GM10266 (cell line): Measurements from ENCODE around the gene PTPRT.

ENCODE experiments used
- DNase-seq: peaks from one replicate; pipeline ENCODE4 v3.0.0; 2012; ENCODE audit errors: extremely low spot score
- TF ChIP-seq, protein P1 (sequence below): IDR thresholded peaks from 2 replicates; pipeline ENCODE4 v1.5.1; 2012; ENCODE audit warnings: mild to moderate bottlenecking, low read depth; ENCODE audit not compliant: control insufficient read depth, insufficient read depth; ENCODE audit errors: missing control alignments

Gene PTPRT

DNA sequence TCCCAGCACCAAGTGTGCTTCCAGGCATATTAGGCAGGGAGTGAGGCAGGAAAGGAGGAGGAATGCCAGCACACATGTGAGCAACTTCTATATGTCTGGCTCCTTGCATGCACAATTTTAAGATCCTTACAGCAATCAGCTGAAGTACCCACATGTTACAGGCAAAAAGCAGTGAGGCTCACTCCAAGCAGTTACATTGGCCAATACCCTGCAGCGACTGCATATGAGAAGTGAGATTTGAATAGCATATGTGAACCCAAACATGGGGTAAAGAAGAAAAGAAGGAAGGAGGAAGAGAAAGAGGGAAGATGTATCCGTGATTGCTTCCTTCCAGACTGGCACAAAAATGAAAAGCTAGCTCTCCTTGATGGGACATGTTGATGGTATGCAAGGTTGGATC lies 193.6 kb downstream of the PTPRT start:
- TF ChIP-seq, protein P1, sequence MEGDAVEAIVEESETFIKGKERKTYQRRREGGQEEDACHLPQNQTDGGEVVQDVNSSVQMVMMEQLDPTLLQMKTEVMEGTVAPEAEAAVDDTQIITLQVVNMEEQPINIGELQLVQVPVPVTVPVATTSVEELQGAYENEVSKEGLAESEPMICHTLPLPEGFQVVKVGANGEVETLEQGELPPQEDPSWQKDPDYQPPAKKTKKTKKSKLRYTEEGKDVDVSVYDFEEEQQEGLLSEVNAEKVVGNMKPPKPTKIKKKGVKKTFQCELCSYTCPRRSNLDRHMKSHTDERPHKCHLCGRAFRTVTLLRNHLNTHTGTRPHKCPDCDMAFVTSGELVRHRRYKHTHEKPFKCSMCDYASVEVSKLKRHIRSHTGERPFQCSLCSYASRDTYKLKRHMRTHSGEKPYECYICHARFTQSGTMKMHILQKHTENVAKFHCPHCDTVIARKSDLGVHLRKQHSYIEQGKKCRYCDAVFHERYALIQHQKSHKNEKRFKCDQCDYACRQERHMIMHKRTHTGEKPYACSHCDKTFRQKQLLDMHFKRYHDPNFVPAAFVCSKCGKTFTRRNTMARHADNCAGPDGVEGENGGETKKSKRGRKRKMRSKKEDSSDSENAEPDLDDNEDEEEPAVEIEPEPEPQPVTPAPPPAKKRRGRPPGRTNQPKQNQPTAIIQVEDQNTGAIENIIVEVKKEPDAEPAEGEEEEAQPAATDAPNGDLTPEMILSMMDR, result no peak
- no peak for DNase-seq

DNA sequence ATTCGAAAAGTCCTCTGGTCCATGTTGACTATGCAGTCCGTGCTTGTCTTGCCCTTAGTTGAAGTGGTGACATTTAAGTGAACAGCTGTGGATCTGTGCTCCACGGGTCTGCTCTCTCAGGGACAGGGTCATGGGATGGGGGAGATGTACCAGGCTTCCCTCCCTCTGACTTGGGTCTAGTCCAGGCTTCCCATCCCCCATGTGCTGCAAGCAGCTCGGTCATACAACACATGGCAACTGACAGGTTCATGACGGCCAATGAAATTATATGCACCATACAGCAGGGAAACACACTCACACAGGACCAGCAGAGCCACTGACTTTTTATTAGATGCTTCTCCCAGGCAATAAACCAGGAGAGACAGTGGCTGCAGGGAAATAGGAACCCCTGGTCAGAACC lies 201.4 kb downstream of the PTPRT start:
- DNase-seq, result no peak
- TF ChIP-seq, protein P1, result no peak

DNA sequence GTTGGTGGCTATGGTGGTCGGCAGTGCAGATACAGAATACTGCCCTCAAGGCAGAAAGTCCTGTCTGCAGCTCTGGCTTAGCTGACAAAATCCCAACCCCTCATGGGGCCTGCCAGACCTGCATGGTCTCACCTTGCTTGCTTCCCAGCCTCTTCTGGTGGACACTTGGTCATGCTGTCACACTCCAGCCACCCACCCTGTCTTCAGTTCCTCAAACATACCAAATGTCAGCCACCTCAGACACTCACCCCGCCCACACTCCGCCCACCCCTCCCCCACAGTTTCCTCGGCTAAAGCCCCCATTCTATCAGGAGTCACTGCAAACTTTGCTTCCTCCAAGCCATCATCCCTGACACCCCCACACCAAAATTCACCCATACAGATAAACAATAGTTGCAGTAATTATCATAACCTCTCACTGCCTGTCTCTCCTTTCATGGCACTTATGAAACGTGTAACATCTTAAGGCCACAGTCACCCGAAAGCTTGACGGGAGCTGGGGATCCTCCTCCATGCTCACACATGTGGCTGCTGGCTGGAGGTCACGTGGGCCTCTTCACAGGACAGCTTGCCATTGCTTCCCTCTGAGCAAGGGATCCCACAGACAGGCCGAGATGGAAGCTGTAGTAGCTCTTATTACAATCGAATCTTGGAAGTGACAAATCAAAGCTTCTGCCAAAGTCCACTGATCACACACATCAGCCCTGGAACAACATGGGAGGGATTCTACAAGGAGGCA lies 202.2 kb downstream of the PTPRT start:
- DNase-seq, result no peak
- TF ChIP-seq, protein P1, result no peak

DNA sequence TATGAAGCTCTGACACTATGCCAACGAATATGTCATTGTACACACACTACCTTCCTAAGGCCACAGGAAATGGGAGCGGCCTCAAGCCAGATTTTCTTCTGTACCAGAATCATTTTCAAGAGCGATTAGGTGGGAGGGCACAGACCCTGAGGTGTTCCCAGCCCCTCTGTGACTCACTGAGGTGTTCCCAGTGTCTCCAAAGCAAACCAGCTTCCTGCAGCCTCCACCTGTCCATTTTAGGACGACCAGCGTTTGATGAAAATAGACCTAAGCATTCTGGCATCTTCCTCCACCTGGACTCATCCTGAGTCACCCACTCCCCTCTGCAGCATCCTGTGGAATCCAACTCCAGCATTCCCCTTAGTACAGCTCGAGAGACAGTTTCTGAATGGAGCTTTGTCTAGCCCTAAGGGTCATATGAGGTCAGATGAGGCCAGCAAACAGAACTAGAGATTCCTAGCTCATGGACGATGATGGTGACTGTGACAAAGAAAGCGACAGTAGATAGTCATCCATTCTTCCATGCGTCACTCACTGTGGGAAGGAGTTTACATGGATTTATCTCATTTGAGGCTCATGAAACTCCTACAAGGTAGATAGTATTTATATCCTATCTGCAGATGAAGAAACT lies 203.4 kb downstream of the PTPRT start:
- no peak for DNase-seq

DNA sequence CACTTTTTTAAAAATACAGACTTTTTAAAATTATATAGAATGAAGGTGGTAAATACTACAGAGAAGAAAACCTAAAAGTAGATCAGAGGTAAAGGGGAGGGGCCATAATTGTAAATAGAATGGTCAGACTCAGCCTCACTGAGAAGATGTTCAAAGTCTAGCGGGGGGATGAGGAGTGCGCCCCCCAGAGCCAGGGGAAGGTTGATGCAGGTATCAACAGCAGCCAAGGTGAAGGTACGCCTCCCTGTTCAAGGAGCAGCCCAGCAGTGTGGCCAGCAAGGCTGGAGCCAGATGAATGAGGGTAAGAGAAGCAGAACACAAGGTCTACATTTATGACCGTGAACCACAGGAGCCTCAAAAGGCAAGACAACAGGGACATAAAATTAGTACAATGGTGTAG lies 204.1 kb downstream of the PTPRT start:
- DNase-seq, result no peak
- TF ChIP-seq, protein P1, result no peak

More for the DNA sequence above, 203.4 kb downstream of the PTPRT start:
- TF ChIP-seq, protein P1, result no peak

DNA sequence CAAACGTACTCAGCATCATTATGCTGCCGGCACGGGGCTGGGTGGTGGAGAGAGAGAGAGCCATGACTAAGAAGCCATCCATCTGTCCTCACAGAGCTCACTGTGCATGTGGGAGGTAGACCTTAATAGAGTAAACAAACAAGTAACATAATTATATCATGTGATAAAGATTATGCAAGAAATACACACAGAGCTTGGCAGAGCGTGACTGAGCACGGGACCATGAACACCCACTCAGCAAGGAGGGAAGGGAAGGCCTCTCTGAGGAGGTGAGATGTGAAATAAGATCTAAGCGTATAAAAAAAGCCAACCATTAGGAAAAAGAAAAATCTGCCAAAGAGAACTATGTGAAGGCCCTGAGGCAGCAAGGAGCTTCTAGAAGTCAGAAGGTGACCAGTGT lies 207.5 kb downstream of the PTPRT start:
- TF ChIP-seq, protein P1, result no peak
- DNase-seq, result no peak

DNA sequence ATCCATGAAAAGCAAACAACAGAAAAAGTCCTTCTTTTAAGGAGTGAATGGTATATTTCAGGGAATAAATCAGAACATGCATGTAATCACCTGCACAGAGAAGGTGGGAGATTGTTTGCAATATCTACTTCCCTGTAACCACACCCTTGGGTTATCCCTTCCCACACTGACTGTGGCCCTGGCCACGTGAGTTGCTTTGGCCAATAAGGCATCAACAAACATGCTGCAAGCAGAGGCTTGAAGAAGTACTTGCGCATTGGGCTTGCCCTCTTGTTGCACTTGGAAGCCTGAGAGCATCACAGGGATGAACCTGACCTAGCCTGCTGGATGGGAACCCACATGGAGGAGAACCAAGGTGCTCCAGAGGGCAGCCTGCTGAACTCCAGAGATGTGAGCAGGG lies 208.5 kb downstream of the PTPRT start:
- DNase-seq, result no peak

More for the DNA sequence above, 208.5 kb downstream of the PTPRT start:
- TF ChIP-seq, protein P1, result no peak
